K562 (cell line): ENCODE measurements around the gene PAQR7. TPM values are rescaled to one million over a fixed set of nuclear protein-coding genes. Genes with fewer than 3 reads are reported as not detected.

Source experiments
- CHD7 ChIP-seq: fragments of 200-600 bp; sonication (generic); IDR thresholded peaks from one replicate; pipeline ENCODE4 v1.6.1; 2012; ENCODE audit warnings: mild to moderate bottlenecking, low read depth, low read length, inconsistent platforms
- CTCFL ChIP-seq: IDR thresholded peaks from 2 replicates; pipeline ENCODE4 v1.6.1; 2011; ENCODE audit warnings: borderline replicate concordance, low read depth, mild to moderate bottlenecking, moderate library complexity, low read length; ENCODE audit not compliant: insufficient read depth, poor library complexity, severe bottlenecking
- E2F4 ChIP-seq: sonication (generic); formaldehyde crosslinking; IDR thresholded peaks from 2 replicates; pipeline ENCODE4 v1.8.0; 2022; ENCODE audit warnings: mild to moderate bottlenecking, low read depth, missing genetic modification reagents
- FOXO4 ChIP-seq: fragments of 450-650 bp; formaldehyde crosslinking; IDR thresholded peaks from 2 replicates; pipeline ENCODE4 v1.4.0; 2020; ENCODE audit warnings: mild to moderate bottlenecking, moderate library complexity
- HCFC1 ChIP-seq: IDR thresholded peaks from 2 replicates; pipeline ENCODE4 v1.6.1; 2012; ENCODE audit warnings: low read depth, low read length, improper control_type of control experiment
- L3MBTL2 ChIP-seq: fragments of 450-650 bp; IDR thresholded peaks from 2 replicates; pipeline ENCODE4 v1.6.1; 2016; ENCODE audit warnings: mild to moderate bottlenecking, moderate library complexity
- MLLT1 ChIP-seq, 2 experiments: fragments of 450-650 bp; IDR thresholded peaks; 2 replicates each; pipeline ENCODE4 v1.6.1; 2016
- POLR2G ChIP-seq: fragments of 200-400 bp; formaldehyde crosslinking; IDR thresholded peaks from 2 replicates; pipeline ENCODE4 v1.6.1; 2017; ENCODE audit warnings: low read depth, mild to moderate bottlenecking, antibody characterized with exemption, low read length, moderate library complexity
- RB1 ChIP-seq: fragments of 450-650 bp; IDR thresholded peaks from 2 replicates; pipeline ENCODE4 v1.6.1; 2017; ENCODE audit warnings: low read depth, mild to moderate bottlenecking
- ZNF444 ChIP-seq: fragments of 250-450 bp; sonication (Bioruptor Pico); IDR thresholded peaks from 2 replicates; pipeline ENCODE4 v1.4.0; 2020; ENCODE audit warnings: mild to moderate bottlenecking, moderate library complexity
- polyA plus RNA-seq, 8 experiments: library from polyadenylated mRNA; depleted of rRNA in 4 of 8; stranded (reverse) in 5 of 8; unstranded in 3 of 8; fragments of >200 nt; fragmentation: Nextera tagmentation in 2 of 8; fragmentation: Illumina TruSeq in 1 of 8; extraction: Ambion mirVana in 2 of 8; extraction: Trizol in 1 of 8; gene quantifications; 2 replicates each; pipeline versions ENCODE4 v1.2.1 to v1.2.3, GENCODE V29; 2011 to 2014; ENCODE audit warnings: inconsistent platforms in 1 of 8, missing spikeins in 1 of 8
- total RNA-seq, 7 experiments: library from RNA; depleted of rRNA in 6 of 7; stranded (reverse); fragments of >200 nt in 6 of 7; fragmentation: Illumina TruSeq in 2 of 7; extraction: Trizol in 2 of 7; gene quantifications; 2 replicates each; pipeline versions ENCODE4 v1.2.1 to v1.2.3, GENCODE V29; 2011 to 2021; ENCODE audit warnings: low replicate concordance in 1 of 7

The PAQR7 gene
- total and polyA plus RNA-seq, 9 of the 15 experiments (the other 6 are each of a cell fraction or from before 2014, with no cell fraction given): 1.1 to 5.2 (median 2.6) TPM

- TF ChIP-seq E2F4 (CRISPR knock-in tag): no peak
- TF ChIP-seq POLR2G: no peak
- peak; percentile 18; the same call in 1 of the 2 replicates for TF ChIP-seq L3MBTL2
- no peak for TF ChIP-seq FOXO4 (CRISPR knock-in tag)
- no peak for TF ChIP-seq RB1
- TF ChIP-seq HCFC1: no peak
- no peak for TF ChIP-seq CHD7
- no peak for TF ChIP-seq ZNF444 (CRISPR knock-in tag)
- TF ChIP-seq CTCFL: no peak
- no peak for TF ChIP-seq MLLT1 (IDR thresholded peaks at IDR 0.05)
Measured at GRCh38 chr1:25917996-25918395, 42.5 kb upstream of the PAQR7 start (continued).
